Astrocyte (in vitro differentiated cells and primary cell): Measurements from ENCODE around the gene CORIN. TPM values are rescaled to one million over a fixed set of nuclear protein-coding genes. Genes with fewer than 3 reads are reported as not detected.

Experiments used
- DNase-seq: peaks from one replicate; pipeline ENCODE4 v3.0.0-alpha.2; 2010; ENCODE audit warnings: low read depth
- FAIRE-seq: peaks from 2 replicates; lab custom pipeline; 2011; peaks lifted over from hg19 to GRCh38; lab: Jason Lieb, UNC
- H2AFZ ChIP-seq: 2 replicates; pipeline ENCODE4 v1.6.0; 2012; ENCODE audit warnings: low read depth, low read length, inconsistent platforms
- H3K27ac ChIP-seq: 2 replicates; pipeline ENCODE4 v1.5.1; 2011; ENCODE audit warnings: low read depth, low read length, inconsistent platforms
- H3K27me3 ChIP-seq: 2 replicates; pipeline ENCODE4 v1.6.0; 2011; ENCODE audit warnings: low read length, inconsistent platforms; ENCODE audit not compliant: insufficient read depth
- H3K36me3 ChIP-seq: 2 replicates; pipeline ENCODE4 v1.5.1; 2011; ENCODE audit warnings: low read length, inconsistent platforms; ENCODE audit not compliant: insufficient read depth
- H3K4me1 ChIP-seq: 2 replicates; pipeline ENCODE4 v1.5.1; 2011; ENCODE audit warnings: low read length, inconsistent platforms; ENCODE audit not compliant: insufficient read depth
- H3K4me2 ChIP-seq: 2 replicates; pipeline ENCODE4 v1.6.0; 2012; ENCODE audit warnings: low read length, inconsistent platforms
- H3K4me3 ChIP-seq: 2 replicates; pipeline ENCODE4 v1.5.1; 2011; ENCODE audit warnings: low read depth, mild to moderate bottlenecking, low read length, inconsistent platforms; ENCODE audit not compliant: insufficient read depth
- H3K79me2 ChIP-seq: 2 replicates; pipeline ENCODE4 v1.6.0; 2012; ENCODE audit warnings: mild to moderate bottlenecking, low read length, inconsistent platforms; ENCODE audit not compliant: insufficient read depth
- H3K9ac ChIP-seq: 2 replicates; pipeline ENCODE4 v1.6.0; 2012; ENCODE audit warnings: mild to moderate bottlenecking, low read length, inconsistent platforms
- H3K9me3 ChIP-seq: 2 replicates; pipeline ENCODE4 v1.5.1; 2012; ENCODE audit warnings: low read depth, mild to moderate bottlenecking, low read length, inconsistent platforms; ENCODE audit not compliant: insufficient read depth
- H4K20me1 ChIP-seq: 2 replicates; pipeline ENCODE4 v1.6.0; 2012; ENCODE audit warnings: low read length, inconsistent platforms; ENCODE audit not compliant: insufficient read depth
- H3K27ac Mint-ChIP-seq: one replicate; pipeline ENCODE4 v1.8.0; 2021; ENCODE audit warnings: mild to moderate bottlenecking, mixed read lengths; ENCODE audit not compliant: unreplicated experiment
- H3K27me3 Mint-ChIP-seq: one replicate; pipeline ENCODE4 v1.8.0; 2021; ENCODE audit warnings: low read depth, mixed read lengths; ENCODE audit not compliant: unreplicated experiment
- H3K36me3 Mint-ChIP-seq: one replicate; pipeline ENCODE4 v1.8.0; 2021; ENCODE audit warnings: low read depth, mixed read lengths; ENCODE audit not compliant: unreplicated experiment
- H3K4me1 Mint-ChIP-seq: one replicate; pipeline ENCODE4 v1.8.0; 2021; ENCODE audit warnings: low read depth, mixed read lengths; ENCODE audit not compliant: unreplicated experiment
- H3K4me3 Mint-ChIP-seq: one replicate; pipeline ENCODE4 v1.8.0; 2021; ENCODE audit warnings: mild to moderate bottlenecking, moderate library complexity, mixed read lengths; ENCODE audit not compliant: unreplicated experiment
- H3K9me3 Mint-ChIP-seq: one replicate; pipeline ENCODE4 v1.8.0; 2021; ENCODE audit warnings: mild to moderate bottlenecking, mixed read lengths; ENCODE audit not compliant: unreplicated experiment
- CTCF ChIP-seq: IDR thresholded peaks from 2 replicates; pipeline ENCODE4 v1.5.1; 2011; ENCODE audit warnings: low read depth, mild to moderate bottlenecking, inconsistent platforms, low read length, moderate library complexity; ENCODE audit not compliant: insufficient read depth
- EZH2 ChIP-seq: IDR thresholded peaks from 2 replicates; pipeline ENCODE4 v1.6.1; 2012; ENCODE audit warnings: mild to moderate bottlenecking, low read length, inconsistent platforms; ENCODE audit not compliant: insufficient read depth
- total RNA-seq: library from RNA; stranded (reverse); gene quantifications from 2 replicates; pipeline ENCODE4 v1.2.1, GENCODE V29; 2021

The CORIN gene
- total RNA-seq, 1 donor from 2014 or later = 0.20 TPM

DNA sequence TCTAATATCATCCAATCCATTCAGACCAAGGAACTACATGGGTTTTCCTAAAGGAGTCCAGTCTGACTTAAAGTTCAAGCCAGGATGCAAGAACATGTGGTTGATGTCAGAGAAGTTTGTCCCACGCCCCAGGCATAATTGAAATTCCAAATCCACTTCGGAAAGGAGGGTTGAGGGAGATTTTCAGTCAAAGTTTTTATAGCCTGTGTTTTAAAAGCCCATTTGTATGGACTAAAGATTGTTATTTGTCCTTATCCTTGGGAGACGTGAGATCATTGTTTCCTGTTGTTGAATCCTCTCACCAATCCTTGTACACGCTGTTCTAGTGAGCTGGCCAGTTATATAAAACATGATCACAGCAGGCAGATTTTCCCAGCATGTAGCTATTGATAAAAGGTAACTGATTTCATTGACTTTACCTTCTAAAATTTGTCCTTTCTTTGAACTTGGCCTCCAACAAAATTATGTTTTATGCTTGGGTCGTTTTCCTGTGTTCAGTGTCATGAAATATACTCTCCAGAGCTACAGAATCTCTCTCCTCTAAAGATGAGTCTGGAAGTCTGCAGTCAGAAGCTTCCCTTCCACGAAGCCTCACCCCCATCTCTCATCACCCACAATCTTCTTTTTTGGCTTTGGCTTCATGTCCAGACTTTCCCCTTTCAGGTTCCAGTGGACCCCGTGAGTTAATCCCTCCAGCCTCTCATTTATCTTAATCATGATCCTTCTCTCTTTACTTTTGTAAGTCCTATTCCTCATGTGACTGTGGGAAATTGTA lies 259.9 kb downstream of the CORIN start:
- H3K27ac Mint-ChIP-seq = no peak overlapping the region
- no peaks in the 10 kb centered on the region for H3K27me3 Mint-ChIP-seq
- no peak overlapping the region for H3K4me3 ChIP-seq
- no peak for FAIRE-seq
- no peaks in the 10 kb centered on the region for H3K79me2 ChIP-seq
- DNase-seq = no peak
- no peaks in the 10 kb centered on the region for H3K27me3 ChIP-seq
- H3K4me2 ChIP-seq = no peak overlapping the region
- TF ChIP-seq CTCF (no peak), EZH2 (no peak)
- no peaks in the 10 kb centered on the region for H3K4me1 Mint-ChIP-seq
- peaks cover 52% of the 10 kb centered on the region for H3K36me3 Mint-ChIP-seq
- H3K4me3 Mint-ChIP-seq = no peak overlapping the region
- no peaks in the 10 kb centered on the region for H3K4me1 ChIP-seq
- H3K9ac ChIP-seq = no peak overlapping the region
- H3K27ac ChIP-seq = no peak overlapping the region
- H3K36me3 ChIP-seq = peaks cover 56% of the 10 kb centered on the region
- no peaks in the 10 kb centered on the region for H3K9me3 Mint-ChIP-seq
- H4K20me1 ChIP-seq = no peaks in the 10 kb centered on the region
- H2AFZ ChIP-seq = no peak overlapping the region
- no peaks in the 10 kb centered on the region for H3K9me3 ChIP-seq

GRCh38 chr4:47572981-47573380 lies 264.9 kb downstream of the CORIN start:
- no peaks in the 10 kb centered on the region for H3K9me3 ChIP-seq
- no peak overlapping the region for H3K4me2 ChIP-seq
- H4K20me1 ChIP-seq = no peaks in the 10 kb centered on the region
- peaks cover 50% of the 10 kb centered on the region for H3K36me3 Mint-ChIP-seq
- H3K4me1 Mint-ChIP-seq = no peaks in the 10 kb centered on the region
- H3K4me3 ChIP-seq = no peak overlapping the region
- peaks cover 38% of the 10 kb centered on the region for H3K36me3 ChIP-seq
- no peak overlapping the region for H2AFZ ChIP-seq
- no peak overlapping the region for H3K27ac ChIP-seq
- no peak overlapping the region for H3K27ac Mint-ChIP-seq
- DNase-seq (no peak), FAIRE-seq (no peak)
- H3K27me3 ChIP-seq = no peaks in the 10 kb centered on the region
- TF ChIP-seq EZH2 = no peak
- TF ChIP-seq CTCF = no peak
- H3K9ac ChIP-seq = no peak overlapping the region
- H3K79me2 ChIP-seq = no peaks in the 10 kb centered on the region
- no peaks in the 10 kb centered on the region for H3K4me1 ChIP-seq
- H3K4me3 Mint-ChIP-seq = no peak overlapping the region
- no peaks in the 10 kb centered on the region for H3K27me3 Mint-ChIP-seq
- no peaks in the 10 kb centered on the region for H3K9me3 Mint-ChIP-seq

- FAIRE-seq = no peak
- Histone ChIP-seq H3K4me3 (no peak overlapping the region), H4K20me1 (no peaks in the 10 kb centered on the region), H3K9me3 (no peaks in the 10 kb centered on the region), H3K27ac (no peak overlapping the region), H3K4me2 (no peak overlapping the region), H2AFZ (no peak overlapping the region), H3K27me3 (no peaks in the 10 kb centered on the region), H3K9ac (no peak overlapping the region), H3K79me2 (no peaks in the 10 kb centered on the region), H3K36me3 (peaks cover 26% of the 10 kb centered on the region), H3K4me1 (no peaks in the 10 kb centered on the region)
- H3K36me3 Mint-ChIP-seq = peaks cover 45% of the 10 kb centered on the region
- H3K9me3 Mint-ChIP-seq = no peaks in the 10 kb centered on the region
- peaks cover 2% of the 10 kb centered on the region for H3K4me1 Mint-ChIP-seq
- TF ChIP-seq CTCF (no peak), EZH2 (no peak)
- no peak for DNase-seq
- H3K4me3 Mint-ChIP-seq = no peak overlapping the region
- no peak overlapping the region for H3K27ac Mint-ChIP-seq
- no peaks in the 10 kb centered on the region for H3K27me3 Mint-ChIP-seq
These were observed 267.1 kb downstream of the CORIN start for GRCh38 chr4:47570816-47571215.
